GM19023 (cell line): ENCODE results near the gene GSTM5.
"Not testable (repeated sequence)": the region's sequence is repeated elsewhere in the genome, so short reads cannot be mapped to it uniquely, and the experiment has no call there.

Experiments used
- ATAC-seq: cut with Tn5 transposase; IDR thresholded peaks from one replicate; pipeline ENCODE4 v1.9.1; 2021; ENCODE audit warnings: mild to moderate bottlenecking, moderate library complexity; ENCODE audit not compliant: unreplicated experiment

Gene GSTM5

DNA sequence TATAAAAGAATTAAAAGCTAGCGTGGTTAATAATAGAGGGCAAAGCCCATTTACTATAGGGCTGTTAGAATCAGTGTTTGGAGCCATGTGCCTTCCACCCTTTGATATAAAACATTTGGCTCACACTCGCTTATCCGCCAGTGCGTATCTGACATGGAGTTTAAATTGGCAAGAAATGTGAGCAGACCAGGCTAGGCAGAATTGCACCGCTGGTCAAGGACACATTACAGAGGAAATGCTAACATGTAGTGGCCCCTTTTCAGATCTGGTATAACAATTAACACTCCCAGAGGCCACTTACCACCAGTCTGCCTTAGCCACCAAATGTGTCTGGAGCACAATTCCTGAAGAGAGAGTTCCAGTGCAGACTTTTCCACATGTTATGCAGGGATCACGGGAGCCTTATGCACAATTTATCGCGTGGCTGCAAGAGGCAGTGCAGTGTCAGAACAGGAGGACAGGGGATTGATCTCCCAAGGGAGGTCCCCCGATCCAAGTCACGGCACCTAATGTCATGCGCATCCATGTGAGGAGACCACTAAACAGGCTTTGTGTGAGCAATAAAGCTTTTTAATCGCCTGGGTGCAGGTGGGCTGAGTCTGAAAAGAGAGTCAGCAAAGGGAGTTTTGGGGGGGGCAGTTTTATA is 14.8 kb downstream of the GSTM5 start:
- ATAC-seq: no peak

DNA sequence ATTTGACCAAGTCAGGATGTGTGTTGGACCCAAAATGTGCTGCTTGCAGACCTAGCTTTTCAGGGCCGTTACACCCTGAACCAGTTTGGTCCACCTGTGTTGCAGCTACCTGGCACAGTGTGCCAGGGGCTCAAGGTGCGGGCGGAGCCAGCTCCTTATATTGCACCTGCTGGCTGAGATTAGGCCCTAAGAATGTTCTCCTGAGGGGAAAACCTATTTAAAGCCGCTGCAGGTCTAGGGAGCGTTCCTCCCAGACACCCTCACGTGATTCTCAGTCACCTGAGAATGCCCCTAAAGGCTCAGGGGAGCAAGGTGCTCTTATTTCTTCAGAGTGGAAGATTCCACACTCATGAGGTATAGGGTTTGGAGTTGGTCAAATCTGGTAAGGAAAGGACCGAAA is 16.8 kb downstream of the GSTM5 start:
- no peak for ATAC-seq

DNA sequence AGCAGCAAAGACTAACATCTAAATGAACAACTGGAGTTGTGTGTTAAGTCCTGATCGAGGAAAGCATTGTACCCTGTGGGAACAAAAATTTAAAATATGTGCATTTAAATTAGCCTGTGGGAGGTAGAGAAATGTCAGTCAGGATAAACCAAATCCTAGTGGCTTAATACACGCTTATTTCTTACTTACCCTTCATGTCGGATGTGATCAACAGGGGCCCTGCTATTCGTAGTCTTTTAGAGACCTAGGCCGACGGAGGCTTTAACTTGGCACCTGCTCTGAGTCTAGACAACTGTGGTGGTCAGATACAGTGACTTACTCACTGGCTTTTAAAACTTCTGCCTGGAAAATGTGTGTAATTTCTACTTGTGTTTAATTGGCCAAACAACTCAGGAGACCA is 18.6 kb downstream of the GSTM5 start:
- ATAC-seq: no peak

DNA sequence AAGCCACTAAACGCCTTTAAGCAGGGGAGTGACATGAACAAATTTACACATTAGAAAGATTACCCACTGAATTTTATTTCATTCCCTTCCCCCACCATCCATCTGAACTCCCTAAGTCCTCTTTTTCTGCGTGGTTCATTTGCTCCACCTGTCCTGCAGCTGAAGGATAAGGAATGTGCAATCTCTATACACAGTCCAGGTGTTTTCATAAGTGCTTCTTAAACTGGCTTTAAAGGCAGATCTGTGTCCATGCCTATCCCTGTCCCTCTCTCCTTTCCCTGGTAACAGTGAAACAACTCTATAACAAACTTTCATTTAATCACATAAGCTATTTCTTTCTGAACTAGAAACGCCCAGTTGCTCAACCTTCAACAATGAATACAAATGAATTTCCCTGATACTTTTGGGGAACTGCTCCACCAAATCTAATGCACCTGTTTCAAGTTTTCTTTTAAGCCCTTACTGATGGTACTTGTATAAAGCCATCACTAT is 20.4 kb downstream of the GSTM5 start:
- ATAC-seq: no peak

DNA sequence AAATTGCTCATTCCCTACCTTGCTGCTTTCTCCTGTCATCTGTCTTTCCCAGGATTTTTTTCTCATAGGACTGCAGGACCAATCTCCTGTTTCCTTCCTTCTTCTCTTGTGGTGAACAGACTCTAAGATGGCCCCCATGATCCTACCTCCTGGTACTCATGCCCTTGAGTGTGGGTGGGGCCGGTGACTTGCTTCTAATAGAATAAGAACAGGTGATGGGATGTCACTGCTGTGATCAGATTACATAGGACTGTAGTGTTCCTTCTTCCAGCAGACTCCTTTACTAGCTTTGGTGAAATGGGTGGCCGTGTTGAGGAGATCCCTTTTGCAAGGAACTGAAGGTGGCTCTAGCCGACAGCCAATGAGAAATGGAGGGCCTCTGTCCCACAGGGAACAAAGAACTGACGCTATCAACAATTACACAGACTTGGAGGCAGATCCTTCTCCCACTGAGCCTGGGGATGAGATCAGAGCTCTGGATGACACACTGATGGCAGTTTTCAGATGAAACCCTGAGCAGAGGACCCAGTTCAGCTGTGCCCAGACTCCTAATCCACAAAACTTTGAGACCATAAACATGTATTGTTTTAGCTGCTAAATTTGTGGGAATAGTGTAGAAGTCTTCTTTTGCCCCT is 21.3 kb downstream of the GSTM5 start:
- ATAC-seq: no peak

DNA sequence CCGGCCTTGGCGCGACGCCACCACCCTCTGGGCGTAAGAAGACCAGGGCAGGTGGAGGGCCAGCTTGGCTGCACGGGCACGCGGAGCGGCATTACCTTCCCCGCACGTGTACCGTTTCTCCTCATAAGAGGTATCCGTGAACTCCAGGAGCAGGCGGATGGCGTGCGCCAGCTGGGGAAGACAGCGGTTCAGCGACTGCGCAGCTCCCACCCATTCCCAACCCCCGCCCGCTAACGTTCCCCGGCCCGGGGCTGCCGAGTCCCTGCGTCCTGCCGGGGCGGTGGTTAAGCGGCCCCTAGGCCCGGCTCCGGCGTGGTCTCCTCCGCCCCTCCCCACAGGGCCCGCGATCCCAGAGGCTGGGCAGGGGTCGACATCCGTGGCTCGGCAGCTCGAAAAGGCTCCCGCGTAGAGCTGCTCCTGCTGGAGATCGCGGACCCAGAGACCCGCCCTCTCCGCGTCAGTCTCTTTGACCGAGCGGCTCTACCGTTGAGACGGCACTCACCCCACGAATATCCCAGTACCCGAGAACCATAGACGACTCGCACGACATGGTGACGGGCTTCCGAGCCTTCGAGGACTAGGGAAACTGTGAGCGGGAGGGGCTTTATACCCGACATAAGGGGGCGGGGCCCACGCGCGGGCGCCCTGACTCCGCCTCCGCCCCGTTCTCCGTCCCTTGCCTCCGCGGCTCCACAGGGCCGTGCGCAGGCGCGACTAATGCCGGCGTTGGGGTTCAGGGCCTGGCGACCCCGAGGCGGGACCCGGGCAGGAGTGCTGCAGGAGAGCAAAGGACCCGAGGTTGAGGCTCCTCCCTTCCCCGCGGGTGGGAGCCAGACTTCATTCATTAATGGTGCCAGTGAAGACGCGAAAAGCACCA is 27.9 kb downstream of the GSTM5 start:
- ATAC-seq: peak; percentile 90

DNA sequence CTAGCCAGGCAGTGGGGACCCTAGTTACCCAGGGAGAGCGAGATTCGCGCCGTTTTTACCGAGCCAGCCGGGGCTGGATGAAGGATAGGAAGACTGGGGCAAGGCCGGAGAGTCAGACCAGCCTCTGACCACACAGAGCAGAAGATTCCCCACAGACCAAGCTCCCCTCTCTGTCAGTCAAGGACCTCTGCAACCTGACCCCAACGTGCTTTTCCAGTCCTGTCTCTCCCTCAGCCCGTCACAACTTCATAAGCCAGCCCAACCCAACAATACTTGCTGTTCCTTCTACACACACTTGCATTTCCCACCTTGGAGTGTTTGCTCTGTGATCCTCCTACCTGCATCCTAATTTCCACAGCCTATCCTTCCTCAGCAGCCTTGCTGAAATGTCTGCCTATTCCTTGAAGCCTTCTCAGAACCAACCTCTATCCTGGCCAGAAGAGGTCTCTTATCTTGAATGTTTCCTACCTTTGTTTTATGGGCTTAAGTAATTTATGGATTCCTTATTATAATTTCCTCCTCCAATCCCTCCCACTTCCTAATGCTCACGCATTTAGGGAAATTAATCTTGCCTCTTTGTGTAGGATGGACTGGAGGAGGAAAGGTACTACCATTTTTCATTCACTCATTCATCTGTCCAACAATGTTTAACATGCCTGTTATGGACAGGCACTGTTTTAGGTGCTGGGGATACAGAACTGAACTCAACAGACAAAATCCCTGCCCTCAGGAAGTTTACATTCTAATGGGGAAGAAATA is 28.7 kb downstream of the GSTM5 start, which contains the start of gene GSTM3:
GSTM3 (minus strand) TSS at position 424 of the 759 bp plus-strand sequence. CDS start 751 bp downstream, outside the sequence.
- ATAC-seq: peak; percentile 33

DNA sequence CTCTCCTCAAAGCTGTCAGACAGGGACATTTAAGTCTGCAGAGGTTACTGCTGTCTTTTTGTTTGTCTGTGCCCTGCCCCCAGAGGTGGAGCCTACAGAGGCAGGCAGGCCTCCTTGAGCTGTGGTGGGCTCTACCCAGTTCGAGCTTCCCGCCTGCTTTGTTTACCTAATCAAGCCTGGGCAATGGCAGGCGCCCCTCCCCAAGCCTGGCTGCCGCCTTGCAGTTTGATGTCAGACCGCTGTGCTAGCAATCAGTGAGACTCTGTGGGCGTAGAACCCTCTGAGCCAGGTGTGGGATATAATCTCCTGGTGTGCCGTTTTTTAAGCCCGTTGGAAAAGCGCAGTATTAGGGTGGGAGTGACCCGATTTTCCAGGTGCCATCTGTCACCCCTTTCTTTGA is 36.3 kb downstream of the GSTM5 start:
- not testable (repeated sequence) for ATAC-seq

DNA sequence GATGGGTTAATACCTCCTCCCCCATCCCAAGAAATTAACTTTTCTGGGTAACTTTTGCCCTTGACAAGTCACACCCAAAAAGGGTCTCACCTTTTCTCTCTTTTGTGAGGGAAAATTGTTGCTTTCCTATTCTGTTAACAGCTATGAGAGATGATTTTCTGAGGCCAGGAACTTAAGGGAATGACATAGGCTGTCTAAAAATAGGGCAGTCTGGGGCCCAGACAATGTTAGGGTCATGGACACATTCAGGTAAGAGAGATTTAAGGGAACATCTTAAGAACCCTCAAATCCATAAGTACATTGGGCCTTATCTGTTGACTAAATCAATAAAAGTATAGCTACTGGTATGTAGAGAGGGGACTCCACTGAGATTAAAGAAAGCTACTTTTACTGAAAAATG is 37.2 kb downstream of the GSTM5 start:
- no peak for ATAC-seq

DNA sequence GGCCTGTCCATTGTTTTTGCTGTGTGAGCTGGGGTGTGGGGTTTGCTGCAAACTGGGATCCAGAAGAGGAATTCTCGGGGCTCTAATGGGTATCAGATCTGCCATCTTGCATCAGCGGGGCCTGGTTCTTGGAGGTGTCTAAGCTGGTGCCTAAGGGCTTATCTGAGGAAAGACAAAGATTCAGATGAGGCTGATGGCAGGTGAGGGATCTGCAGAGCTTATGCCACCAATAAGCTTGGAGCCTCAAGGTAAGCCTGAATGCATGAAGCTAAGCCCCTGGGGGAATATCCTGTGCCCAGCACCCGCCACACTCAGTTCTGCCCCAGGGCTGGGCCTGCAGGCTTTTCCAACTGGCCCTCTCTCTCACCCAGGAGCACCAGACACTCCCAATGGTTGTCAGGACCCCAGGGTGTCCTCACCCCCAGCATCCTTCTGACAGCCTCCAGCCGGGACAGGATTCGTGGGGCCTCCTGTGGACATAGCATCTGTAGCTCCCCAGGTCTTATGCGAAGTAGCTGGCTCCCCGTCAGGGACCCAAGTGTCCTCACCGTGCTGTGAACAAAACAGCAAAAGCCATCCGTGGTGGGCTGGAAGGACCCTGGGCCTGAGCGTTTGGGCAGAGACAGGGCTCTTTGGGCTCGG is 38.3 kb downstream of the GSTM5 start:
- no peak for ATAC-seq

DNA sequence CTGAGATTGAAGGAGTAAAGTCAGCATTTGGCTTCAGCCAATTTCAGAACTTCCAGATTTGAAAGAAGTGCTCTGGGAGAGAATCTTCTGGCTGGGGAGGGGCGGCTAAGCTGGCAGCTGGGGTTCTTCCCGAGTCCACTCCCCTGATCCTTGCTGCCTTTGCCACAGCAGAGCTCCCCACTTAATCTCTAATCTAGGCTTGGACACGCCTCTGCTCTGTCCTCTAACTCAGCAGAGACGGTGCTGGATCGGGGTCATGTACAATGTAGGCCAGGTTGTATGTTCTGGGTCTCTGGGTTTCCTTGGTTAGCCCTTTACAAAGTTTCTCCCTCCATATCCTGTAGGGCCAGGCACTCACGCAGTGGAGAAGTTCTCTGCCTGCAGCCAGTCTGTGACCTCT is 38.9 kb downstream of the GSTM5 start:
- no peak for ATAC-seq

DNA sequence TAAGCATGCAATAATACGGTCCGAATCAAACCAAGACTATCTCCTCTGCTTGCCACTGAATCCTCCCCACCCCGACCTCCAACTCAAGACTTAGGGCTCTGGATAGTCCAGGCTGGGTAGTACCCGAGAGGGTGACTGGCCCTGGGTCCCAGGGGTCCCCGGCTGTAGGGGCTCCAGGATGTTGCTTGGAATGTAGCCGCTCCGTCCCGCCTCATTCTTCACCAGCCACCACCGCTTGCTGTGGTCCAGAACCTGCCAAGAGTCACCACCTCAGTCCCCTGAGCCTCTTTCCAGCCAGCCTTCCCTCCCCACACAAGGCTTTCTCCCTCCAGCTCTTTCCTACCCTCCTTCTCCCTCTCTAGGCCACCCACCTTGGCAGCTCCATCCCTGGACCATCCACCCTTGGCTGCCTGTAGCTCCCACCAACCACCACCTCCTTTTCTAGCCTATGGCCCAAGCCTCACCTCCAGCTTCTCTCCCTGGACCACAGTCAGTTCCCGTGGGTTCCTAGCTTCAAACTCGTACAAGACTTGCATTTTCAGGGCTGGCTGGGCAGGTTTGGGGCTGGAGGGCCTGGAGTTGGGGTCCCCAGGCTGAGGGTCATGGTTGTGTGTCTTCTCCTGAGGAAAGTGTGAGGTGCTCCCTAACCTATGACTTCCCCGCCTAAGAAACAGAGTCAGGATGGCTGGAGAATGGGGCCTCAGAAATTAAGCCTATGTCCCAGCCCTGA is 39.6 kb downstream of the GSTM5 start:
- no peak for ATAC-seq

DNA sequence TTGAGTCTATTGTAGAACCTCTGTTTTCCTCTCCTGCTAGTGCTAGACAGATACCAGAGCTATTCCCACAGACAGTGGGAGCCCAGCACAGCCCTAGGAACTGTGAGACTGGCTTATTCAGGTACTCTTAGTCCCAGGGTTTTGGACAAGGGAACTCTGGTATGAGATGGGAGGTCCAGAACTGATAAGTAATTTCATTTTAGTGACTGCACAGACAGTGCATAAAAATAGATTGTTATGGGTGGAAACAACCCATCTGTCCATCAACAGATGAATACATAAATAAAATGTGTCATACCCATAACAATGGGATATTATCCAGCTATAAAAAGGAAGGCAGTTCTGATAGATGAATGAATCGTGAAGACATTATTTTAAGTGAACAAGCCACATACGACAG is 42.7 kb downstream of the GSTM5 start:
- no peak for ATAC-seq

DNA sequence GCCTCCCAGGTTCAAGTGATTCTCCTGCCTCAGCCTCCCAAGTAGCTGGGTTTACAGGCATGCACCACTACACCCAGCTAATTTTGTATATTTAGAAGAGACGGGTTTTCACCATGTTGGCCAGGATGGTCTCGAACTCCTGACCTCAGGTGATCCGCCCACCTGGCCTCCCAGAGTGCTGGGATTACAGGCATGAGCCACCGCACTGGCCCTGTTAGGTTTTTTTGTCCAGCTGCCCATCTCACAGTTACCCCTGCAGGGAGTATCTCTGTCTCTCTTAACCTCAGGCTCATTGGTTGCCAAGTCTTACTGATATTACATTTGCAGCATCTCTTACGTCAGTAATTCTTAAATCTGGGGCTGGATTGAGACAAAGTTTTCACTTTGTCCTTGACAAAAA is 44.3 kb downstream of the GSTM5 start:
- ATAC-seq: not testable (repeated sequence)

DNA sequence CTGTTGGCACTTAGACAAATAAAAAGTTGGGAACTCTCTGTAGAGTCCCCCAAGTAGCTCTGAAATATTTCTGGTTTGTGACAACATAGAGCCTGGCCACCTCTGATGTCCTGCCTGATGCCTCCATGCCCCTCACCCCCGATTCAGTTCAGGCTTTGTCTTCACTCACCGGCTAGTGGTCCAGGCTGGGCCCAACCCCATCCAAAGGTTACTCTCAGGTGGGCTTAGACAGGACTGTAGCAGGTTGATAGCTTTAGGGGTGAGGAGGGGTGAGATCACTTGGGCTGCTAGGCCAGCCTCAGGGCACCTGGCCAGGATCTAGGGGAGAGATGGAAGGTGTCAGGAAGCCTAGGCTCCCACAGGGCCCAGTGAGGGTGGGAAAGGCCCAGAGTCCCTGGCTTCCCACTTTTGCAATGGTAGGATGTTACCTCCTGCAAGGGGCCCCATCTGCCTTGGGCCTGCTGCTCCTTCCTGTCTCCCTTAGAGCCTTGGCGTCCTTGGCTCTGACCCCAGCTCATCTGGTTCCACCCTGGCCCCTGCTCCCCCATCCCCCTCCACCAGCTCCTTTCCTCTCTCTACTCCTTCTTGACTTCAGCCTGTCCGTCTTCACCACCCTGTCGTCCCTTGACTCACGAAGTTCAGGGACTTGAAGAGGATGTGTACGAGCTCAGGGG is 44.9 kb downstream of the GSTM5 start:
- ATAC-seq: no peak

DNA sequence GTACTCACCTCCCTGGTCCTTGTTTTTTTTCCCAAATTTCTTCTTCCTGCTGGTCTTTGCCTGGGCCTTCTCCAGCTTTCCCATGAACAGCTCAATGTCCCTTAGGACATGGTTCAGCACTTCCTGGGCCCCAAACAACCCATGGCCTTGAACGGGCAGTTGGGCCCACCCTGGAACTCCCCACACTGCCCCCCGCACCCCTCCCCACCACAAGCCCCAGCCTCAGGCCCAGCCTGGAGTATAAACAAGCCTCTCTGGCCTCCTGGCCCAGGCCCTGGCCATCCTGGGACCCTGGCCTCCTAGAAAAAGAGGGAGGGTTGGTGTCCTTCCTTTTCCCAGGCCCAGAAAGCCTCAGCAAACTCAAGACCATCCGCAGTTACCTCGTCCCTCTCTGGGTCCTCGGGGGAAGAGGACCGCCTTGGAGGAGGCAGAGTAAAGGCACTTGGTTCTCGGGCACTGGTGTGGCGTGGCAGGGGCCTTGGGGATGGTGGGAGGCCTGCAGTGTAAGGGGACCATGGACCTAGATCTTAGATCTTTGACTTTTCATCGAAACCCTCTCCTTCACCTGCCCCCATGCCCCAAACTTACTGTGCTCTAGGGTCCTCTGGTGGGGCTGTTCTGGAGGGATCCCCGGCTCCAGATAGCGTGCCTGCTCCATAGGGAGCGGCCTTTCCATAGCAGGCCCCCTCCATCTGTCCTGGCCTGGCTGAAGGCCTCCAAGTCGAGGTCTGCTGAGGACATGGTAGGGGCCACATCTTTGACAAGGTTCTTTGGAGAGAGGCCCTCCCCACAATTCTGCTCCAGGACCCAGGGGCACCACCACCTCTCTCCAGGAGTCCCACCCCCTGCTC is 46.1 kb downstream of the GSTM5 start:
- ATAC-seq: no peak

DNA sequence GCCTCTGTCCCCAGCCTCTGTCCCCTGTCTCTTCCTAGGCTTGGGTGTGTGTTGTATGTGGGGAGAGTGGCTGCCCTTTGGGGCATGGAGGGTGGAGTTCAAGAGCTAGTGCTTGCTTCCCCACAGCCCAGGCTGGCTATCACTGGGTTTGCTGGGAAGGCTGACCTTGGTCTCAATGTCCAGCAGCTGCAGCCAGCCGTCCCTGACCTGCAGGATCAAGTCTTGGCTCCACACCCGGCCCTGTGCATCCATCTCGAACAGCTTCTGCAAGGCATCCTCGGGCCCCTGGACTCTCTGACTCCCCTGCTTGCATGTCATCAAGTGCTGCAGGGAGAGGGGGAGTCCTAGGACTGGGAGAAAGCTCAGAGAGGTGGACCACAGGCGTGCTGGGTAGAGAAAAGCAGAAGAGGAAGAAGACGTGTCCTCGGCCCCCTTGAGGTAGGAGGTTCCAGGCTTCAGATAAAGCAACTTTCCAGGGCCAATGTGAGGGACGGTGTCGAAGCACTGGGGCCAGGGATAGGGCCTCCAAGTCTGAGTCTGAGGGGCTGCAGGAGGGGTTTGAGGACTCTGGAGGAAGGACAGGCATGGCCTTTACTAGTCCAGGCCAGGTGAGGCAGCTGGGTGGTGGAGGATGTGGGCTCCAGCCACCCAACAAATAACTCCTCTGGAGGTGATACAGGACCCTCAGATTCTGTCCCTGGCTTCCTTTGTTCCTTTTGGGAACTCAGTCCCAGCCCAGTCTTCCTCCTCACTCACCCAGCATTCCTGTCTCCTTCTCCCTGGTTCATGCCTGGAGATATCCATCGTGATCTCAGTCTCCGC is 47.7 kb downstream of the GSTM5 start:
- no peak for ATAC-seq
